ENCODE measurements around the gene MCF2L2. TPM values are rescaled to one million over a fixed set of nuclear protein-coding genes. Genes with fewer than 3 reads are reported as not detected.

The MCF2L2 gene
- total and polyA plus RNA-seq, 9 of the 15 experiments (the other 6 are each of a cell fraction or from before 2014, with no cell fraction given) = 0.56 to 4.2 (median 3.0) TPM

- CTCF ChIA-PET (ENCODE audit: low intra/inter-chr PET ratio) = interaction anchor here (0.6 kb wide), 1 partner anchor 46 kb away, joined by 4 read pairs; no protein-coding TSS in a partner anchor
- TF ChIP-seq CREB1 (IDR thresholded peaks at IDR 0.05) = peak; percentile 16
- no peak for TF ChIP-seq CREB1 (CRISPR knock-in tag; IDR thresholded peaks at IDR 0.05)
- TF ChIP-seq DPF2 (IDR thresholded peaks at IDR 0.05) = peak; percentile 97
- TF ChIP-seq ZBTB40 (IDR thresholded peaks at IDR 0.05) = no peak
- no peak for TF ChIP-seq ZBTB40 (CRISPR knock-in tag; IDR thresholded peaks at IDR 0.05)
- TF ChIP-seq CBFA2T3 (IDR thresholded peaks at IDR 0.05) = peak; percentile 96
- peak; percentile 78 for TF ChIP-seq ADNP (tag; IDR thresholded peaks at IDR 0.05)
- peak in 1 of 2 experiments; percentile 77; a peak in 3 of 4 replicates for TF ChIP-seq ARNT (IDR thresholded peaks at IDR 0.05)
- TF ChIP-seq XRCC5 (IDR thresholded peaks at IDR 0.05; ENCODE audit: low read depth, low read length) = 0 out of 2 replicates have a peak, but pooled peaks have one; percentile 28
- 0 out of 2 replicates have a peak, but pooled peaks have one; percentile 70 for TF ChIP-seq LCOR (CRISPR knock-in tag; IDR thresholded peaks at IDR 0.05)
- TF ChIP-seq L3MBTL2 (IDR thresholded peaks at IDR 0.05) = peak; percentile 49; the same call in 1 of the 2 replicates
- peak; percentile 57 for TF ChIP-seq CXXC5 (CRISPR knock-in tag; IDR thresholded peaks at IDR 0.05)
- TF ChIP-seq, protein P1, sequence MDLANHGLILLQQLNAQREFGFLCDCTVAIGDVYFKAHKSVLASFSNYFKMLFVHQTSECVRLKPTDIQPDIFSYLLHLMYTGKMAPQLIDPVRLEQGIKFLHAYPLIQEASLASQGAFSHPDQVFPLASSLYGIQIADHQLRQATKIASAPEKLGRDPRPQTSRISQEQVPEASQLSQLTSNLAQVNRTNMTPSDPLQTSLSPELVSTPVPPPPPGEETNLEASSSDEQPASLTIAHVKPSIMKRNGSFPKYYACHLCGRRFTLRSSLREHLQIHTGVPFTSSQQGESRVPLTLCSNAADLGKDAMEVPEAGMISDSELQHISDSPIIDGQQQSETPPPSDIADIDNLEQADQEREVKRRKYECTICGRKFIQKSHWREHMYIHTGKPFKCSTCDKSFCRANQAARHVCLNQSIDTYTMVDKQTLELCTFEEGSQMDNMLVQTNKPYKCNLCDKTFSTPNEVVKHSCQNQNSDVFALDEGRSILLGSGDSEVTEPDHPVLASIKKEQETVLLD (IDR thresholded peaks at IDR 0.05) = 0 out of 2 replicates have a peak, but pooled peaks have one; percentile 19
- peak; percentile 11 for TF ChIP-seq NUFIP1 (IDR thresholded peaks at IDR 0.05; ENCODE audit: partially characterized antibody)
Observed at GRCh38 chr3:183357564-183358079, 70.8 kb downstream of the MCF2L2 start.

More at GRCh38 chr3:183357564-183358079, 70.8 kb downstream of the MCF2L2 start:
- no TSS peak for BruUV-seq (replicated peaks)
- no peak overlapping the region for H3K4me3 ChIP-seq
- H2AFZ ChIP-seq (ENCODE audit: low read depth, low read length) = peak overlapping the region; percentile 29
- peak overlapping the region; percentile 58 for H3K27ac ChIP-seq (ENCODE audit: extremely low read depth, low read depth, low read length)
- H3K9me1 ChIP-seq (ENCODE audit: control insufficient read depth, insufficient read depth, low read length) = no peaks in the 10 kb centered on the region
- peak overlapping the region in 1 of 2 experiments; percentile 18; a peak in 2 of 4 replicates for H3K9ac ChIP-seq (ENCODE audit: insufficient read depth in 1 of 2, low read depth in 2 of 2, low read length in 2 of 2)
- no peaks in the 10 kb centered on the region for H3K79me2 ChIP-seq (ENCODE audit: control insufficient read depth, insufficient read depth, low read length)
- peaks cover 37 to 52% of the 10 kb centered on the region in 2 experiments for H3K4me1 ChIP-seq (replicated peaks in 1 of 2; ENCODE audit: control insufficient read depth in 2 of 2, insufficient read depth in 2 of 2, low read length in 2 of 2)
- H4K20me1 ChIP-seq (replicated peaks; ENCODE audit: control insufficient read depth, insufficient read depth, low read length) = no peaks in the 10 kb centered on the region
- peak; percentile 79 for ATAC-seq
- H3K36me3 ChIP-seq (ENCODE audit: control insufficient read depth, insufficient read depth, low read length) = no peaks in the 10 kb centered on the region
- no peaks in the 10 kb centered on the region; a peak in 1 of 5 replicates for H3K27me3 ChIP-seq (ENCODE audit: control insufficient read depth in 2 of 2, insufficient read depth in 2 of 2, low read length in 2 of 2)
- H3K4me2 ChIP-seq (ENCODE audit: insufficient read depth, low read length) = peak overlapping the region; percentile 71
- intact Hi-C loops (cut with micrococcal nuclease) (loop anchor here (10.0 kb wide), 1 partner anchor 103 kb away; the partner anchor contains the start of gene B3GNT5), in situ Hi-C loops (cut with MboI) (no loop called here)
- under 1% methylated on average over 8 of the region's 8 CpGs for WGBS (ENCODE audit: insufficient coverage, low coverage, missing lambda C conversion rate)
- peaks cover 2% of the 10 kb centered on the region; the same call in 1 of the 2 replicates for H3K9me3 ChIP-seq (replicated peaks; ENCODE audit: control insufficient read depth, insufficient read depth, low read depth, low read length)
- peak; percentile 20 to 86 (median 42) for DNase-seq (ENCODE audit: extremely low read depth in 1 of 4, low spot score in 3 of 4)
- POLR2A ChIA-PET = interaction anchor here (0.6 to 1.3 kb wide), 5 partner anchors 10 to 454 kb away, joined by 3 to 5 read pairs (median 4); no protein-coding TSS in a partner anchor
- peak; percentile 82 for FAIRE-seq
